GM11168 (cell line): ENCODE measurements around the gene DRG1.
"Not testable (repeated sequence)": the region's sequence is repeated elsewhere in the genome, so short reads cannot be mapped to it uniquely, and the experiment has no call there.

Experiments used
- in situ Hi-C: fragments of 300-500 bp; cut with MboI; formaldehyde crosslinking; loops from one replicate; pipeline ENCODE4 v1.12.0; 2022; ENCODE audit warnings: low sequenced_read_pairs; ENCODE audit not compliant: unreplicated experiment

Gene DRG1

GRCh38 chr22:31441652-31442051 lies 42.2 kb downstream of the DRG1 start:
- in situ Hi-C loops = no loop called here

DNA sequence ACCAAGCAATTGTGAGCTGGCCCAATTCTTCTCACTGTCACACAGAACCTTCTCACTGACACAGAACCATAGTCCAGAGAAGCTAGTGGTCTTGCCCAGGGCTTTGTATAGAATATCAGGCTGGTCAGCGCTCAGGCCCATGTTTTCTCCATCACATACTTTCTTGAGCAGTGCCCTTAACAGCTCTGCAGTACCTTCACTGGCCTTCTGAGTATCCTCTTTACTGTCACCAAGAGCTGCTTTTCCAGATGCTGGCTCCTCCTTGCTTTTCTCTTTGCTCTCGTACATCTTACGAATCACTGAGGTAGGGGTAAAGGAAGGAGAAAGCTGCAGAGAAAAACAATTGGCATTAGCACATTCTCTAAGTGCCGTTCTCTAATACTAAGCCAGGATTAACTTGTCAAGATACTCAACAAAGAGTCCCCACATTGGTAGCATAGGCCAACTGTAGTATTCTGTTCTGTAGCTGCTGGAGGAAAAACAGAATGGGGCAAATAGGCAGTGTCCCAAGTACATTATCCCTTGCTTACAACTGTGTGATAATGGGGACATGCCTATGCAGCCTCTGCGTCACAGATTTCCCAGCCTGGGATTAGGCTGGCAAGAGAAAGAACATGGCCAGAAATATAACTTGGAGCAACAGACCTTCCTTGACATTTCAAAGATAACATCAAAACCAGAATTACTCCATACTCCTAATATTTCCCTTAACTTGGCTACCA lies 43.5 kb downstream of the DRG1 start:
- in situ Hi-C loops = no loop called here

GRCh38 chr22:31443516-31443915 lies 44.1 kb downstream of the DRG1 start:
- in situ Hi-C loops = no loop called here

DNA sequence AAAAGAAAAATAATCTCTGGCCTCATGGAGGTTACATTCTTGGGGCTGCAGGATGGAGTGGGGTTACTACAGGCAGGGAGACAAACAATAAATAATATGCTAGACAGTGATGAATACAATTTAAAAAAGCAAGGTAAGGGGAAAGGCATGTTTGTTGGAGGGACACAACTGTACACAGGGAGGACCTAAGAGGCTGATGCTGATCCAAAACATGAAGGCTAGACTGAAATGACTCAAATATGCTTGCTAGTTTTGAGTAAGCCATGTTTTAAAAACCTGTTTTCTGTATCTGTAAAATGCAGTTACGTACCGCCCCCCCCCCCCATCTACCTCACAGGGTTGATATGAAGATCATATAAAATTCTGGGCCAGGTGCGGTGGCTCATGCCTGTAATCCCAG lies 46.2 kb downstream of the DRG1 start:
- in situ Hi-C loops = no loop called here

GRCh38 chr22:31446208-31446607 lies 46.8 kb downstream of the DRG1 start:
- in situ Hi-C loops = no loop called here

GRCh38 chr22:31446767-31447166 lies 47.4 kb downstream of the DRG1 start:
- in situ Hi-C loops = no loop called here

- in situ Hi-C loops = no loop called here
Observed at GRCh38 chr22:31447337-31447736, 47.9 kb downstream of the DRG1 start.

GRCh38 chr22:31448382-31448781 lies 49.0 kb downstream of the DRG1 start:
- in situ Hi-C loops = no loop called here

GRCh38 chr22:31449506-31449905 lies 50.1 kb downstream of the DRG1 start:
- in situ Hi-C loops = no loop called here

- in situ Hi-C loops = no loop called here
Observed at GRCh38 chr22:31451709-31452571, 52.5 kb downstream of the DRG1 start.

GRCh38 chr22:31461699-31462098 lies 62.3 kb downstream of the DRG1 start:
- in situ Hi-C loops = no loop called here

DNA sequence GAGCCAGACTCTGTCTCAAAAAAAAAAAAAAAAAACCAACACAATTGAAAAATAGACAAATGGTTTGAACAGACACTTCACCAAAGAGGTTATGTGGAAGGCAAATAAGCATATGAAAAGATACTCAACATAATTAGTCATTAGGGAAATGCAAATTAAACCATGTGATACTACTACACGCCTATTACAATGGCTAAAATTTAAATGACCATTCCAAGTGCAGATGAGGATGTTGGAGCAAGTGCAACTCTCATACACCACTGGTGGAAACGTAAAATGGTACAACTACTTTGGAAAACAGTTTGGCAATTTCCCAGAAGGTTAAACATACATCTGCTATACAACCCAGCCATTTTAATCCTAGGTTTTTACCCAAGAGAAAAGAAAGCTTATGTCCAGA lies 65.9 kb downstream of the DRG1 start:
- in situ Hi-C loops = no loop called here

DNA sequence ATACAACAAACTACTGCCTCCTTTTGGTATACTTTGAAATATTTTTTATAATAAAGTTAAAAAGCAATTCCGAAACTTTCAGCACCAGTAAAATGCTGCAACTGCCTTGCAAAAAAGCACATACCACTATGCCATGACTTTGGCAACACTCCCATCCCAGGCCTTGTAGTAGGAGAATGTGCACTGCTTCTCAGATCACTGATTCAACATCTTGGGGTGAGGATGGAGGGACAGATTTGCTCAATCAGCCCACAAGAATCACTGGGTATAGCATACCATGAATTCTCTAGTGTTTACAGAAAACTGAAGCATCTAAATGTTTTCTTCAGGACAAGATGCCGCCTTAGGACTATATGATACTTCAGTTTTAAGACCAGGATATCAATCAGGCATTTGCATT lies 75.3 kb downstream of the DRG1 start:
- in situ Hi-C loops = no loop called here

- in situ Hi-C loops = no loop called here
Observed at GRCh38 chr22:31475800-31476199, 76.4 kb downstream of the DRG1 start.

DNA sequence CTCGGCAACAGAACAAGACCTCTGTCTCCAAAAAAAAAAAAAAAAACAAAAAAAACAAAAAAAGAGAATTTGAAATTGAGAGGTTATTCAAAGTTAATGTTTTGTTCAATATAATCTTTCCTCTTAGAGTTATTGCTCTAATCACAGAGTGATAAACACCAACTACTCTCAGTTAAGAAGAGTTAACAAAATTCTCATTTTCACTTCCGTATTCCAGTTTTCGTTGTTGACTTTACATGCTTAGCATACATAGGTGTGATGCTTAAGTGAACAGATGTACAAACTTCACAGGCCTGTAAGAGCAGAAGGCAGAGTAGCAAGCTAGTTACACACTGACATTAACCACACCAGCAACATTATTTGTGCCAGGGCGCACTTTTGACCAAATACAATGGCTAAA lies 77.9 kb downstream of the DRG1 start:
- in situ Hi-C loops = no loop called here

DNA sequence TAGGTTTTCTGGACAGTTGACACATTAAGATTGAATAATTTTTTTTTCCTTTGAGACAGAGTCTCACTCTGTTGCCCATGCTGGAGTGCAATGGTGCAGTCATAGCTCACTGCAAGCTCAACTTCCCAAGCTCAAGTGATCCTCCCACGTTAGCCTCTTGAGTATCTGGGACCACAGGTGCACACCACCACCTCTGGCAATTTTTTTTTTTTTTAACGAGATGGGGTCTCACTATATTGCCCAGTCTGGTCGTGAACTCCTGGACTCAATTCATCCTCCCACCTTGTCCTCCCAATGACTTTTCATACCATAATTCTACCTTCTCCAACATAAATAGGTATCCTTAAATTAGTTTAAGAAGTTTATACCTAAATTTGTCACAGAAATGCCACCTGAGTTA lies 81.7 kb downstream of the DRG1 start:
- in situ Hi-C loops = no loop called here

DNA sequence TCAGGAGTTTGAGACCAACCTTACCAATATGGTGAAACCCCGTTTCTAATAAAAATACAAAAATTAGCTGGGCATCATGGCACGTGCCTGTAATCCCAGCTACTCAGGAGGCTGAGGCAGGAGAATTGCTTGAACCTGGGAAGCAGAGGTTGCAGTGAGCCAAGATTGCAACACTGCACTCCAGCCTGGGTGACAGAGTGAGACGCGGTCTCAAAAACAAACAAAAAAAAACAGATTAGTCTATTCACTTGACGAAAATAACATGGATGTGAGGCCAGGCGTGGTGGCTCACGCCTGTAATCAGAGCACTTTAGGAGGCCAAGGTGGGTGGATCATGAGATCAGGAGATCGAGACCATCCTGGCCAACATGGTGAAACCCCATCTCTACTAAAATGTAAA lies 83.1 kb downstream of the DRG1 start:
- in situ Hi-C loops = not testable (repeated sequence)
